GM10248 (cell line): ENCODE data around the gene RNF220.
"Not testable (repeated sequence)": the region's sequence is repeated elsewhere in the genome, so short reads cannot be mapped to it uniquely, and the experiment has no call there.

Source experiments
- CTCF ChIA-PET: fragments of 300-600 bp; sonication (Branson Sonifier 250); formaldehyde crosslinking; extraction: SDS; loops from one replicate; lab custom pipeline; 2021; ENCODE audit warnings: antibody characterized with exemption; lab: Yijun Ruan, JAX
- POLR2A ChIA-PET: fragments of 350-650 bp; sonication (Branson Sonifier 250); formaldehyde crosslinking; extraction: SDS; loops from one replicate; lab custom pipeline; 2020; ENCODE audit warnings: antibody characterized with exemption; lab: Yijun Ruan, JAX
- DNase-seq: peaks from one replicate; pipeline ENCODE4 v3.0.0; 2012; ENCODE audit errors: extremely low spot score
- CTCF ChIP-seq: IDR thresholded peaks from 2 replicates; pipeline ENCODE4 v1.5.1; 2012; ENCODE audit warnings: mild to moderate bottlenecking, low read depth; ENCODE audit errors: extremely low read depth, missing control alignments, control extremely low read depth

RNF220 gene

GRCh38 chr1:44659566-44659965, 254.5 kb downstream of the RNF220 start:
- DNase-seq: no peak
- ChIA-PET CTCF (interaction anchor here (1.9 to 6.6 kb wide), 2 partner anchors 7 to 37 kb away, joined by 5 to 82 read pairs; no protein-coding TSS in a partner anchor), POLR2A (no interaction called here)
- no peak for TF ChIP-seq CTCF

GRCh38 chr1:44660176-44660575, 255.1 kb downstream of the RNF220 start:
- ChIA-PET POLR2A (no interaction called here), CTCF (interaction anchor here (1.9 to 6.6 kb wide), 2 partner anchors 8 to 36 kb away, joined by 5 to 82 read pairs; no protein-coding TSS in a partner anchor)
- DNase-seq: no peak
- no peak for TF ChIP-seq CTCF

- DNase-seq: no peak
- CTCF ChIA-PET: interaction anchor here (1.1 to 6.6 kb wide), 3 partner anchors 10 to 90 kb away, joined by 3 to 82 read pairs (median 3); no protein-coding TSS in a partner anchor
- POLR2A ChIA-PET: no interaction called here
- TF ChIP-seq CTCF: no peak
Measured at GRCh38 chr1:44661781-44662682, 257.0 kb downstream of the RNF220 start.

GRCh38 chr1:44662683-44663030, 257.6 kb downstream of the RNF220 start:
- no peak for TF ChIP-seq CTCF
- CTCF ChIA-PET: interaction anchor here (1.1 to 6.6 kb wide), 4 partner anchors 7 to 91 kb away, joined by 3 to 82 read pairs (median 6); no protein-coding TSS in a partner anchor
- no peak for DNase-seq
- POLR2A ChIA-PET: no interaction called here

- TF ChIP-seq CTCF: no peak
- POLR2A ChIA-PET: no interaction called here
- CTCF ChIA-PET: interaction anchor here (1.1 to 6.6 kb wide), 5 partner anchors 8 to 91 kb away, joined by 3 to 82 read pairs (median 8); partner anchors contain the start of gene TMEM53
- DNase-seq: no peak
Measured at GRCh38 chr1:44663417-44663816, 258.4 kb downstream of the RNF220 start.

- CTCF ChIA-PET: interaction anchor here (0.8 to 6.6 kb wide), 5 partner anchors 9 to 447 kb away, joined by 3 to 82 read pairs (median 8); partner anchors contain the start of gene TMEM53
- POLR2A ChIA-PET: interaction anchor here (0.6 kb wide), 1 partner anchor 14 kb away, joined by 3 read pairs; no protein-coding TSS in a partner anchor
- DNase-seq: peak; percentile 52
- TF ChIP-seq CTCF: no peak
Measured at GRCh38 chr1:44664730-44665370, 259.8 kb downstream of the RNF220 start.

- POLR2A ChIA-PET, CTCF ChIA-PET, DNase-seq: not testable (repeated sequence)
Measured at GRCh38 chr1:44666719-44667118, 261.7 kb downstream of the RNF220 start.
